HPDE6-E6E7 (cell line): ENCODE measurements around the gene THSD4.
A peak's percentile ranks its signal among the peaks of the same experiment; 100 is the strongest.

Experiments
- DNase-seq: peaks from one replicate; pipeline ENCODE4 v3.0.0; 2011; ENCODE audit warnings: missing footprints; ENCODE audit errors: extremely low spot score

Gene THSD4

GRCh38 chr15:71545223-71545760 lies 430.0 kb downstream of the THSD4 start:
- DNase-seq = no peak

GRCh38 chr15:71545923-71546322 lies 430.7 kb downstream of the THSD4 start:
- DNase-seq = no peak

GRCh38 chr15:71547011-71547410 lies 431.7 kb downstream of the THSD4 start:
- DNase-seq = no peak

- no peak for DNase-seq
These were observed 433.1 kb downstream of the THSD4 start for GRCh38 chr15:71548401-71548807.

- no peak for DNase-seq
These were observed 433.8 kb downstream of the THSD4 start for GRCh38 chr15:71549091-71549490.

- DNase-seq = no peak
These were observed 434.4 kb downstream of the THSD4 start for GRCh38 chr15:71549697-71550096.

GRCh38 chr15:71551566-71551965 lies 436.3 kb downstream of the THSD4 start:
- DNase-seq = no peak

GRCh38 chr15:71559098-71559497 lies 443.8 kb downstream of the THSD4 start:
- peak; percentile 21 for DNase-seq

GRCh38 chr15:71559616-71560015 lies 444.3 kb downstream of the THSD4 start:
- DNase-seq = no peak

GRCh38 chr15:71562251-71562650 lies 447.0 kb downstream of the THSD4 start:
- no peak for DNase-seq

- DNase-seq = no peak
These were observed 448.9 kb downstream of the THSD4 start for GRCh38 chr15:71564217-71564616.

- DNase-seq = no peak
These were observed 449.7 kb downstream of the THSD4 start for GRCh38 chr15:71565006-71565405.

GRCh38 chr15:71565631-71566160 lies 450.4 kb downstream of the THSD4 start:
- no peak for DNase-seq

GRCh38 chr15:71566226-71566625 lies 451.0 kb downstream of the THSD4 start:
- no peak for DNase-seq

- DNase-seq = no peak
These were observed 451.9 kb downstream of the THSD4 start for GRCh38 chr15:71567173-71567572.

GRCh38 chr15:71568227-71568626 lies 453.0 kb downstream of the THSD4 start:
- no peak for DNase-seq

GRCh38 chr15:71570736-71571135 lies 455.5 kb downstream of the THSD4 start:
- no peak for DNase-seq

- no peak for DNase-seq
These were observed 456.4 kb downstream of the THSD4 start for GRCh38 chr15:71571641-71572040.

GRCh38 chr15:71572452-71573053 lies 457.3 kb downstream of the THSD4 start:
- DNase-seq = peak; percentile 50

GRCh38 chr15:71573599-71573998 lies 458.3 kb downstream of the THSD4 start:
- no peak for DNase-seq

GRCh38 chr15:71575474-71576045 lies 460.3 kb downstream of the THSD4 start:
- DNase-seq = no peak

GRCh38 chr15:71577071-71577470 lies 461.8 kb downstream of the THSD4 start:
- no peak for DNase-seq

GRCh38 chr15:71581398-71581930 lies 466.2 kb downstream of the THSD4 start:
- no peak for DNase-seq
